Measurements from ENCODE around the gene NT5C1A.

Gene NT5C1A

GRCh38 chr1:39646232-39647081 is 25.4 kb downstream of the NT5C1A start:
- no peak overlapping the region for H3K4me3 Mint-ChIP-seq
- no peaks in the 10 kb centered on the region for H3K36me3 Mint-ChIP-seq (ENCODE audit: low read depth)
- no peak overlapping the region for H3K27ac Mint-ChIP-seq
- no peaks in the 10 kb centered on the region for H3K27me3 Mint-ChIP-seq (ENCODE audit: low read depth)
- no peaks in the 10 kb centered on the region for H3K9me3 Mint-ChIP-seq
- no peaks in the 10 kb centered on the region for H3K4me1 Mint-ChIP-seq (ENCODE audit: low read depth)

- no peak overlapping the region for H3K4me3 Mint-ChIP-seq
- no peaks in the 10 kb centered on the region for H3K4me1 Mint-ChIP-seq (ENCODE audit: low read depth)
- H3K27me3 Mint-ChIP-seq (ENCODE audit: low read depth): peaks cover 3% of the 10 kb centered on the region
- no peak overlapping the region for H3K27ac Mint-ChIP-seq
- H3K36me3 Mint-ChIP-seq (ENCODE audit: low read depth): no peaks in the 10 kb centered on the region
- H3K9me3 Mint-ChIP-seq: no peaks in the 10 kb centered on the region
Measured at GRCh38 chr1:39645411-39646043, 26.4 kb downstream of the NT5C1A start.

- Mint-ChIP-seq H3K4me3 (no peak overlapping the region), H3K4me1 (ENCODE audit: low read depth) (no peaks in the 10 kb centered on the region), H3K27ac (no peak overlapping the region), H3K27me3 (ENCODE audit: low read depth) (peaks cover 9% of the 10 kb centered on the region), H3K9me3 (no peaks in the 10 kb centered on the region), H3K36me3 (ENCODE audit: low read depth) (no peaks in the 10 kb centered on the region)
Measured at GRCh38 chr1:39643705-39644104, 28.2 kb downstream of the NT5C1A start.

GRCh38 chr1:39642796-39643195 is 29.1 kb downstream of the NT5C1A start:
- Mint-ChIP-seq H3K27ac (no peak overlapping the region), H3K9me3 (no peaks in the 10 kb centered on the region), H3K4me3 (no peak overlapping the region), H3K4me1 (ENCODE audit: low read depth) (no peaks in the 10 kb centered on the region), H3K36me3 (ENCODE audit: low read depth) (no peaks in the 10 kb centered on the region), H3K27me3 (ENCODE audit: low read depth) (peaks cover 18% of the 10 kb centered on the region)

GRCh38 chr1:39640861-39641260 is 31.0 kb downstream of the NT5C1A start:
- H3K4me3 Mint-ChIP-seq: no peak overlapping the region
- H3K4me1 Mint-ChIP-seq (ENCODE audit: low read depth): no peaks in the 10 kb centered on the region
- no peak overlapping the region for H3K27ac Mint-ChIP-seq
- peaks cover 24% of the 10 kb centered on the region for H3K27me3 Mint-ChIP-seq (ENCODE audit: low read depth)
- no peaks in the 10 kb centered on the region for H3K36me3 Mint-ChIP-seq (ENCODE audit: low read depth)
- no peaks in the 10 kb centered on the region for H3K9me3 Mint-ChIP-seq

- Mint-ChIP-seq H3K27ac (no peak within 1 kb of the TSS), H3K4me3 (peak within 1 kb of the TSS; percentile 45), H3K9me3 (no peaks in the 10 kb centered on the region), H3K36me3 (ENCODE audit: low read depth) (no peaks in the 10 kb centered on the region), H3K4me1 (ENCODE audit: low read depth) (no peaks in the 10 kb centered on the region), H3K27me3 (ENCODE audit: low read depth) (peaks cover 33% of the 10 kb centered on the region)
Measured at GRCh38 chr1:39639305-39640130, 32.4 kb downstream of the NT5C1A start, which contains the start of gene HEYL. HEYL (minus strand) TSS chr1:39639643; CDS start chr1:39639625, 18 bp downstream.

- H3K27ac Mint-ChIP-seq: no peak overlapping the region
- peaks cover 36% of the 10 kb centered on the region for H3K27me3 Mint-ChIP-seq (ENCODE audit: low read depth)
- H3K4me3 Mint-ChIP-seq: peak overlapping the region; percentile 45
Measured at GRCh38 chr1:39638965-39639304, 33.0 kb downstream of the NT5C1A start.

GRCh38 chr1:39637361-39637760 is 34.5 kb downstream of the NT5C1A start:
- H3K4me3 Mint-ChIP-seq: no peak overlapping the region
- no peak overlapping the region for H3K27ac Mint-ChIP-seq
- no peaks in the 10 kb centered on the region for H3K4me1 Mint-ChIP-seq (ENCODE audit: low read depth)
- no peaks in the 10 kb centered on the region for H3K9me3 Mint-ChIP-seq
- peaks cover 36% of the 10 kb centered on the region for H3K27me3 Mint-ChIP-seq (ENCODE audit: low read depth)
- H3K36me3 Mint-ChIP-seq (ENCODE audit: low read depth): no peaks in the 10 kb centered on the region

More at GRCh38 chr1:39638965-39639304, 33.0 kb downstream of the NT5C1A start:
- Mint-ChIP-seq H3K4me1 (ENCODE audit: low read depth) (no peaks in the 10 kb centered on the region), H3K36me3 (ENCODE audit: low read depth) (no peaks in the 10 kb centered on the region), H3K9me3 (no peaks in the 10 kb centered on the region)

- Mint-ChIP-seq H3K4me3 (no peak overlapping the region), H3K27ac (no peak overlapping the region), H3K36me3 (ENCODE audit: low read depth) (no peaks in the 10 kb centered on the region), H3K9me3 (no peaks in the 10 kb centered on the region), H3K27me3 (ENCODE audit: low read depth) (peaks cover 36% of the 10 kb centered on the region), H3K4me1 (ENCODE audit: low read depth) (no peaks in the 10 kb centered on the region)
Measured at GRCh38 chr1:39635871-39636210, 36.1 kb downstream of the NT5C1A start.

GRCh38 chr1:39635205-39635870 is 36.6 kb downstream of the NT5C1A start:
- no peaks in the 10 kb centered on the region for H3K9me3 Mint-ChIP-seq

GRCh38 chr1:39633422-39633821 is 38.5 kb downstream of the NT5C1A start:
- no peaks in the 10 kb centered on the region for H3K4me1 Mint-ChIP-seq (ENCODE audit: low read depth)
- no peak overlapping the region for H3K27ac Mint-ChIP-seq
- no peaks in the 10 kb centered on the region for H3K36me3 Mint-ChIP-seq (ENCODE audit: low read depth)
- peaks cover 25% of the 10 kb centered on the region for H3K27me3 Mint-ChIP-seq (ENCODE audit: low read depth)
- no peaks in the 10 kb centered on the region for H3K9me3 Mint-ChIP-seq
- H3K4me3 Mint-ChIP-seq: no peak overlapping the region

More at GRCh38 chr1:39635205-39635870, 36.6 kb downstream of the NT5C1A start:
- no peaks in the 10 kb centered on the region for H3K36me3 Mint-ChIP-seq (ENCODE audit: low read depth)
- no peaks in the 10 kb centered on the region for H3K4me1 Mint-ChIP-seq (ENCODE audit: low read depth)
- H3K27me3 Mint-ChIP-seq (ENCODE audit: low read depth): peaks cover 31% of the 10 kb centered on the region
- no peak overlapping the region for H3K4me3 Mint-ChIP-seq
- H3K27ac Mint-ChIP-seq: no peak overlapping the region

- H3K4me1 Mint-ChIP-seq (ENCODE audit: low read depth): no peaks in the 10 kb centered on the region
- H3K4me3 Mint-ChIP-seq: no peak overlapping the region
- peaks cover 19% of the 10 kb centered on the region for H3K27me3 Mint-ChIP-seq (ENCODE audit: low read depth)
- H3K36me3 Mint-ChIP-seq (ENCODE audit: low read depth): no peaks in the 10 kb centered on the region
- no peak overlapping the region for H3K27ac Mint-ChIP-seq
- H3K9me3 Mint-ChIP-seq: no peaks in the 10 kb centered on the region
Measured at GRCh38 chr1:39632682-39633417, 39.1 kb downstream of the NT5C1A start.

GRCh38 chr1:39632323-39632681 is 39.6 kb downstream of the NT5C1A start:
- Mint-ChIP-seq H3K36me3 (ENCODE audit: low read depth) (no peaks in the 10 kb centered on the region), H3K4me1 (ENCODE audit: low read depth) (no peaks in the 10 kb centered on the region), H3K27ac (no peak overlapping the region), H3K9me3 (no peaks in the 10 kb centered on the region), H3K27me3 (ENCODE audit: low read depth) (peaks cover 15% of the 10 kb centered on the region), H3K4me3 (no peak overlapping the region)
